WTC11 (cell line): ENCODE data around the gene ATP6V1G2. TPM values are rescaled to one million over a fixed set of nuclear protein-coding genes. Genes with fewer than 3 reads are reported as not detected.

Experiments
- ATAC-seq: fragments of 200-7000 bp; cut with Tn5 transposase; 2 replicates; pipeline ENCODE4 v1.10.0; 2021; ENCODE audit warnings: mild to moderate bottlenecking, moderate library complexity
- CTCF ChIA-PET: fragments of 300-600 bp; sonication (Branson Sonifier 250); formaldehyde crosslinking; loops from one replicate; lab custom pipeline; 2021; ENCODE audit warnings: antibody characterized with exemption; lab: Charles Lee
- POLR2A ChIA-PET: fragments of 350-600 bp; sonication (Branson Sonifier 250); formaldehyde crosslinking; loops from one replicate; lab custom pipeline; 2021; ENCODE audit warnings: antibody characterized with exemption; lab: Charles Lee
- DNase-seq: peaks from one replicate; pipeline ENCODE4 v3.0.0; 2021; ENCODE audit warnings: low spot score
- H3K27ac Mint-ChIP-seq: 2 replicates; pipeline ENCODE4 v1.8.0; 2021; ENCODE audit warnings: mixed read lengths
- H3K27me3 Mint-ChIP-seq: 2 replicates; pipeline ENCODE4 v1.8.0; 2021; ENCODE audit warnings: low read depth, mild to moderate bottlenecking, moderate library complexity, mixed read lengths
- H3K36me3 Mint-ChIP-seq: 2 replicates; pipeline ENCODE4 v1.8.0; 2021; ENCODE audit warnings: mixed read lengths
- H3K4me1 Mint-ChIP-seq: 2 replicates; pipeline ENCODE4 v1.8.0; 2022; ENCODE audit warnings: mixed read lengths
- H3K4me3 Mint-ChIP-seq: 2 replicates; pipeline ENCODE4 v1.8.0; 2021; ENCODE audit warnings: mild to moderate bottlenecking, moderate library complexity, mixed read lengths
- H3K9me3 Mint-ChIP-seq: 2 replicates; pipeline ENCODE4 v1.8.0; 2021; ENCODE audit warnings: mixed read lengths
- AR ChIP-seq: fragments of 250-450 bp; sonication (Bioruptor Pico); IDR thresholded peaks from 2 replicates; pipeline ENCODE4 v1.9.0; 2021; ENCODE audit warnings: mild to moderate bottlenecking
- ATF2 ChIP-seq: sonication (generic); formaldehyde crosslinking; IDR thresholded peaks from 2 replicates; pipeline ENCODE4 v1.8.1; 2022; ENCODE audit warnings: low read depth, missing genetic modification reagents, borderline replicate concordance
- CREB1 ChIP-seq: sonication (generic); formaldehyde crosslinking; IDR thresholded peaks from 2 replicates; pipeline ENCODE4 v1.8.0; 2023; ENCODE audit warnings: mild to moderate bottlenecking, missing genetic modification reagents
- CREM ChIP-seq: sonication (generic); formaldehyde crosslinking; IDR thresholded peaks from 2 replicates; pipeline ENCODE4 v1.8.1; 2022; ENCODE audit warnings: mild to moderate bottlenecking, missing genetic modification reagents, moderate library complexity
- CTCF ChIP-seq: fragments of 200-600 bp; IDR thresholded peaks from 2 replicates; pipeline ENCODE4 v1.8.0; 2022; ENCODE audit warnings: antibody characterized with exemption
- FOXP4 ChIP-seq: sonication (generic); formaldehyde crosslinking; IDR thresholded peaks from 2 replicates; pipeline ENCODE4 v1.8.0; 2022; ENCODE audit warnings: mild to moderate bottlenecking, missing genetic modification reagents
- GRHL2 ChIP-seq: fragments of 250-450 bp; sonication (Bioruptor Pico); IDR thresholded peaks from 2 replicates; pipeline ENCODE4 v1.8.0; 2022; ENCODE audit warnings: mild to moderate bottlenecking, moderate library complexity; ENCODE audit not compliant: insufficient replicate concordance, severe bottlenecking
- GTF2I ChIP-seq: fragments of 250-450 bp; sonication (Bioruptor Pico); conservative IDR thresholded peaks from 2 replicates; pipeline ENCODE4 v1.4.0; 2021; ENCODE audit warnings: mild to moderate bottlenecking
- NFE2L1 ChIP-seq: sonication (generic); formaldehyde crosslinking; IDR thresholded peaks from 2 replicates; pipeline ENCODE4 v1.8.1; 2023; ENCODE audit warnings: missing genetic modification reagents
- NFYB ChIP-seq: sonication (generic); formaldehyde crosslinking; conservative IDR thresholded peaks from 2 replicates; pipeline ENCODE4 v1.8.0; 2022; ENCODE audit warnings: low read depth, missing genetic modification reagents
- PRDM15 ChIP-seq: sonication (generic); formaldehyde crosslinking; IDR thresholded peaks from 2 replicates; pipeline ENCODE4 v1.8.0; 2022; ENCODE audit warnings: missing genetic modification reagents
- TCF7 ChIP-seq: sonication (generic); formaldehyde crosslinking; IDR thresholded peaks from 2 replicates; pipeline ENCODE4 v1.8.0; 2022; ENCODE audit warnings: mild to moderate bottlenecking, low read depth, missing genetic modification reagents, moderate library complexity
- TP53 ChIP-seq: sonication (generic); formaldehyde crosslinking; IDR thresholded peaks from 2 replicates; pipeline ENCODE4 v1.8.1; 2023; ENCODE audit warnings: mild to moderate bottlenecking, missing genetic modification reagents
- ZBTB21 ChIP-seq: sonication (generic); formaldehyde crosslinking; IDR thresholded peaks from 2 replicates; pipeline ENCODE4 v1.8.1; 2023; ENCODE audit warnings: mild to moderate bottlenecking, missing genetic modification reagents, borderline replicate concordance
- ZNF532 ChIP-seq: fragments of 250-450 bp; sonication (Bioruptor Pico); IDR thresholded peaks from 2 replicates; pipeline ENCODE4 v1.9.0; 2021; ENCODE audit warnings: mild to moderate bottlenecking, borderline replicate concordance
- ZNF671 ChIP-seq: fragments of 250-450 bp; sonication (Bioruptor Pico); IDR thresholded peaks from 2 replicates; pipeline ENCODE4 v1.8.0; 2021; ENCODE audit warnings: mild to moderate bottlenecking
- total RNA-seq: library from RNA; stranded (reverse); gene quantifications from 3 replicates; pipeline ENCODE4 v1.2.3, GENCODE V29; 2021

ATP6V1G2 gene
- total RNA-seq, 1 experiment from 2014 or later: 4.0 TPM

GRCh38 chr6:31576897-31577578, 30.6 kb upstream of the ATP6V1G2 start:
- CTCF ChIA-PET: interaction anchor here (0.7 to 15.1 kb wide), 5 partner anchors 9 to 31 kb away, joined by 4 to 293 read pairs (median 4); partner anchors contain the start of genes ATP6V1G2, LST1, NCR3 and NFKBIL1
- no peak for ATAC-seq
- Mint-ChIP-seq H3K36me3 (no peaks in the 10 kb centered on the region), H3K27me3 (peaks cover 55% of the 10 kb centered on the region), H3K9me3 (no peaks in the 10 kb centered on the region), H3K4me1 (peaks cover 42% of the 10 kb centered on the region), H3K4me3 (no peak overlapping the region), H3K27ac (no peak overlapping the region)
- no peak for TF ChIP-seq PRDM15 (CRISPR knock-in tag)
- no peak for TF ChIP-seq CREB1
- POLR2A ChIA-PET: interaction anchor here (0.5 kb wide), 1 partner anchor 158 kb away, joined by 3 read pairs; no protein-coding TSS in a partner anchor
- DNase-seq: no peak

- no peaks in the 10 kb centered on the region for H3K36me3 Mint-ChIP-seq
- ChIA-PET POLR2A (interaction anchor here (1.1 kb wide), 1 partner anchor 30 kb away, joined by 3 read pairs; the partner anchor contains the start of gene ATP6V1G2), CTCF (interaction anchor here (0.7 to 15.1 kb wide), 8 partner anchors 9 to 134 kb away, joined by 4 to 293 read pairs (median 8); partner anchors contain the start of genes ATP6V1G2, LST1, NCR3 and NFKBIL1)
- peaks cover 46% of the 10 kb centered on the region for H3K27me3 Mint-ChIP-seq
- H3K27ac Mint-ChIP-seq: no peak overlapping the region
- peaks cover 33% of the 10 kb centered on the region for H3K4me1 Mint-ChIP-seq
- ATAC-seq (no peak), DNase-seq (no peak)
- TF ChIP-seq ZNF532 (CRISPR knock-in tag) (no peak), NFYB (CRISPR knock-in tag) (no peak), ZNF671 (no peak), TCF7 (no peak), FOXP4 (CRISPR knock-in tag) (no peak), CREM (CRISPR knock-in tag) (no peak), AR (no peak), GRHL2 (CRISPR knock-in tag) (no peak), CTCF (no peak), GTF2I (CRISPR knock-in tag) (no peak), ATF2 (CRISPR knock-in tag) (no peak), NFE2L1 (no peak), TP53 (CRISPR knock-in tag) (no peak), ZBTB21 (CRISPR knock-in tag) (no peak)
- no peaks in the 10 kb centered on the region for H3K9me3 Mint-ChIP-seq
- no peak overlapping the region for H3K4me3 Mint-ChIP-seq
Observed at GRCh38 chr6:31575952-31576685, 29.7 kb upstream of the ATP6V1G2 start.
